ENCODE results near the gene SCEL. TPM values are rescaled to one million over a fixed set of nuclear protein-coding genes. Genes with fewer than 3 reads are reported as not detected.

SCEL gene
- total and polyA plus RNA-seq, 2 experiments from 2014 or later = not detected

DNA sequence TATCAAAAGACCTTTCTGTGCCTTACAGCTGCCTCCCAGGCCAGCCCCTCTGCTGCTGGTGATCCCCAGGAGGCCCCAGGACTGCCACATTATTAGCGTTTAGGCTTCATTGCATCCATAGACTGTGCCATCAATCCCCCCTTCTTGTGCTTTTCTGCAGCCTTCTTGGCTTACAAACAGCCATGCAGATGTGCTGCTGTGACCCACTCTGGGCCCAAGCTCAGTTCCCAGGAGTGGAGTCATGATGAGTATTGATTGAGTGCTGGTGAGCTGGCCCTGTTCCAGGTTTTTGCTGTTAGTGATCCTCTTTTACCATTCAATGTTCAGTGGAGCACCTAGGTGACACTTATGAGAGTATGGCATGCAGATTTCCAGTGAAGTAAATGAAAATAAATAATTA is 102.1 kb downstream of the SCEL start:
- Histone ChIP-seq H3K27me3 (ENCODE audit: insufficient read depth) (no peaks in the 10 kb centered on the region), H3K4me2 (no peak overlapping the region), H4K20me1 (replicated peaks; ENCODE audit: insufficient read depth) (no peaks in the 10 kb centered on the region), H3K79me2 (replicated peaks; ENCODE audit: insufficient read depth) (no peaks in the 10 kb centered on the region), H3K27ac (ENCODE audit: low read depth) (no peak overlapping the region), H2AFZ (no peak overlapping the region), H3K4me3 (no peak overlapping the region), H3F3A (replicated peaks; ENCODE audit: low read depth) (no peaks in the 10 kb centered on the region), H3K9me2 (ENCODE audit: insufficient read depth) (no peaks in the 10 kb centered on the region), H3K4me1 (ENCODE audit: insufficient read depth) (no peaks in the 10 kb centered on the region), H3K36me3 (ENCODE audit: insufficient read depth) (no peaks in the 10 kb centered on the region)
- no peaks in the 10 kb centered on the region for H3K4me1 Mint-ChIP-seq
- no peak overlapping the region for H3K27ac Mint-ChIP-seq
- H3K36me3 Mint-ChIP-seq (ENCODE audit: low read depth) = no peaks in the 10 kb centered on the region
- H3K9me3 Mint-ChIP-seq = no peaks in the 10 kb centered on the region
- no peak overlapping the region for H3K4me3 Mint-ChIP-seq
- ATAC-seq (no peak), DNase-seq (ENCODE audit: low spot score) (no peak)
- no peaks in the 10 kb centered on the region for H3K27me3 Mint-ChIP-seq (ENCODE audit: insufficient read depth, low read depth, poor library complexity)
- TF ChIP-seq JUNB (IDR thresholded peaks at IDR 0.05; ENCODE audit: unreplicated experiment) (no peak), STAT1 (IDR thresholded peaks at IDR 0.05; ENCODE audit: unreplicated experiment) (no peak), EZH2phosphoT487 (IDR thresholded peaks at IDR 0.05; ENCODE audit: unreplicated experiment) (no peak)

DNA sequence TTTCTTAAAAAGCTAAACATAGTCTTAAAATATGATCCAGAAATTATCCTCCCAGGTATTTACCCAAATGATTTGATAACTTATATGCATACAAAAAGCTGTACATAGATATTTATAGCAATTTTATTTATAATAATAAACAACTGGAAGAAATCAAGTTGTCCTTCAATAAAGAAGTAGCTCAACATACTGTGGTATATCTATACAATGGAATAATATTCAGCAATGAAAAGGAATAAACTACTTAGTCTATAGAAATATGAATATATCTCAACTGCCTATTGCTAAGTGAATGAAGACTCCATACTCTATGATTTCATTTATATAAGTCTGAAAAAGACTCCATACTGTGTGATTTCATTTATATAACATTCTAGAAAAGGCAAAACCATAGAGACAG is 114.9 kb downstream of the SCEL start:
- Histone ChIP-seq H3K4me2 (no peak overlapping the region), H3K36me3 (ENCODE audit: insufficient read depth) (no peaks in the 10 kb centered on the region), H3K79me2 (replicated peaks; ENCODE audit: insufficient read depth) (no peaks in the 10 kb centered on the region), H3K4me1 (ENCODE audit: insufficient read depth) (no peaks in the 10 kb centered on the region), H3K27me3 (ENCODE audit: insufficient read depth) (no peaks in the 10 kb centered on the region), H3K27ac (ENCODE audit: low read depth) (no peak overlapping the region), H2AFZ (no peak overlapping the region), H3K9me2 (ENCODE audit: insufficient read depth) (no peaks in the 10 kb centered on the region), H3K4me3 (no peak overlapping the region), H4K20me1 (replicated peaks; ENCODE audit: insufficient read depth) (no peaks in the 10 kb centered on the region; the same call in 1 of the 2 replicates), H3F3A (replicated peaks; ENCODE audit: low read depth) (no peaks in the 10 kb centered on the region)
- Mint-ChIP-seq H3K27ac (no peak overlapping the region), H3K4me3 (no peak overlapping the region), H3K27me3 (ENCODE audit: insufficient read depth, low read depth, poor library complexity) (no peaks in the 10 kb centered on the region), H3K4me1 (no peaks in the 10 kb centered on the region), H3K9me3 (peaks cover 13% of the 10 kb centered on the region; the same call in 2 of the 3 replicates), H3K36me3 (ENCODE audit: low read depth) (peaks cover 5% of the 10 kb centered on the region)
- DNase-seq (ENCODE audit: low spot score) (no peak), ATAC-seq (no peak)
- TF ChIP-seq, protein P1, sequence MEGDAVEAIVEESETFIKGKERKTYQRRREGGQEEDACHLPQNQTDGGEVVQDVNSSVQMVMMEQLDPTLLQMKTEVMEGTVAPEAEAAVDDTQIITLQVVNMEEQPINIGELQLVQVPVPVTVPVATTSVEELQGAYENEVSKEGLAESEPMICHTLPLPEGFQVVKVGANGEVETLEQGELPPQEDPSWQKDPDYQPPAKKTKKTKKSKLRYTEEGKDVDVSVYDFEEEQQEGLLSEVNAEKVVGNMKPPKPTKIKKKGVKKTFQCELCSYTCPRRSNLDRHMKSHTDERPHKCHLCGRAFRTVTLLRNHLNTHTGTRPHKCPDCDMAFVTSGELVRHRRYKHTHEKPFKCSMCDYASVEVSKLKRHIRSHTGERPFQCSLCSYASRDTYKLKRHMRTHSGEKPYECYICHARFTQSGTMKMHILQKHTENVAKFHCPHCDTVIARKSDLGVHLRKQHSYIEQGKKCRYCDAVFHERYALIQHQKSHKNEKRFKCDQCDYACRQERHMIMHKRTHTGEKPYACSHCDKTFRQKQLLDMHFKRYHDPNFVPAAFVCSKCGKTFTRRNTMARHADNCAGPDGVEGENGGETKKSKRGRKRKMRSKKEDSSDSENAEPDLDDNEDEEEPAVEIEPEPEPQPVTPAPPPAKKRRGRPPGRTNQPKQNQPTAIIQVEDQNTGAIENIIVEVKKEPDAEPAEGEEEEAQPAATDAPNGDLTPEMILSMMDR (conservative IDR thresholded peaks at IDR 0.05; ENCODE audit: low read depth in 2 of 2) = no peak
- TF ChIP-seq ZNF331 (CRISPR knock-in tag; IDR thresholded peaks at IDR 0.05; ENCODE audit: low read depth) = no peak
- no peak for TF ChIP-seq STAT1 (IDR thresholded peaks at IDR 0.05; ENCODE audit: unreplicated experiment)
- no peak for TF ChIP-seq JUNB (IDR thresholded peaks at IDR 0.05; ENCODE audit: unreplicated experiment)
- TF ChIP-seq NANOG (IDR thresholded peaks at IDR 0.05; ENCODE audit: borderline replicate concordance) = no peak
- TF ChIP-seq, protein P2, sequence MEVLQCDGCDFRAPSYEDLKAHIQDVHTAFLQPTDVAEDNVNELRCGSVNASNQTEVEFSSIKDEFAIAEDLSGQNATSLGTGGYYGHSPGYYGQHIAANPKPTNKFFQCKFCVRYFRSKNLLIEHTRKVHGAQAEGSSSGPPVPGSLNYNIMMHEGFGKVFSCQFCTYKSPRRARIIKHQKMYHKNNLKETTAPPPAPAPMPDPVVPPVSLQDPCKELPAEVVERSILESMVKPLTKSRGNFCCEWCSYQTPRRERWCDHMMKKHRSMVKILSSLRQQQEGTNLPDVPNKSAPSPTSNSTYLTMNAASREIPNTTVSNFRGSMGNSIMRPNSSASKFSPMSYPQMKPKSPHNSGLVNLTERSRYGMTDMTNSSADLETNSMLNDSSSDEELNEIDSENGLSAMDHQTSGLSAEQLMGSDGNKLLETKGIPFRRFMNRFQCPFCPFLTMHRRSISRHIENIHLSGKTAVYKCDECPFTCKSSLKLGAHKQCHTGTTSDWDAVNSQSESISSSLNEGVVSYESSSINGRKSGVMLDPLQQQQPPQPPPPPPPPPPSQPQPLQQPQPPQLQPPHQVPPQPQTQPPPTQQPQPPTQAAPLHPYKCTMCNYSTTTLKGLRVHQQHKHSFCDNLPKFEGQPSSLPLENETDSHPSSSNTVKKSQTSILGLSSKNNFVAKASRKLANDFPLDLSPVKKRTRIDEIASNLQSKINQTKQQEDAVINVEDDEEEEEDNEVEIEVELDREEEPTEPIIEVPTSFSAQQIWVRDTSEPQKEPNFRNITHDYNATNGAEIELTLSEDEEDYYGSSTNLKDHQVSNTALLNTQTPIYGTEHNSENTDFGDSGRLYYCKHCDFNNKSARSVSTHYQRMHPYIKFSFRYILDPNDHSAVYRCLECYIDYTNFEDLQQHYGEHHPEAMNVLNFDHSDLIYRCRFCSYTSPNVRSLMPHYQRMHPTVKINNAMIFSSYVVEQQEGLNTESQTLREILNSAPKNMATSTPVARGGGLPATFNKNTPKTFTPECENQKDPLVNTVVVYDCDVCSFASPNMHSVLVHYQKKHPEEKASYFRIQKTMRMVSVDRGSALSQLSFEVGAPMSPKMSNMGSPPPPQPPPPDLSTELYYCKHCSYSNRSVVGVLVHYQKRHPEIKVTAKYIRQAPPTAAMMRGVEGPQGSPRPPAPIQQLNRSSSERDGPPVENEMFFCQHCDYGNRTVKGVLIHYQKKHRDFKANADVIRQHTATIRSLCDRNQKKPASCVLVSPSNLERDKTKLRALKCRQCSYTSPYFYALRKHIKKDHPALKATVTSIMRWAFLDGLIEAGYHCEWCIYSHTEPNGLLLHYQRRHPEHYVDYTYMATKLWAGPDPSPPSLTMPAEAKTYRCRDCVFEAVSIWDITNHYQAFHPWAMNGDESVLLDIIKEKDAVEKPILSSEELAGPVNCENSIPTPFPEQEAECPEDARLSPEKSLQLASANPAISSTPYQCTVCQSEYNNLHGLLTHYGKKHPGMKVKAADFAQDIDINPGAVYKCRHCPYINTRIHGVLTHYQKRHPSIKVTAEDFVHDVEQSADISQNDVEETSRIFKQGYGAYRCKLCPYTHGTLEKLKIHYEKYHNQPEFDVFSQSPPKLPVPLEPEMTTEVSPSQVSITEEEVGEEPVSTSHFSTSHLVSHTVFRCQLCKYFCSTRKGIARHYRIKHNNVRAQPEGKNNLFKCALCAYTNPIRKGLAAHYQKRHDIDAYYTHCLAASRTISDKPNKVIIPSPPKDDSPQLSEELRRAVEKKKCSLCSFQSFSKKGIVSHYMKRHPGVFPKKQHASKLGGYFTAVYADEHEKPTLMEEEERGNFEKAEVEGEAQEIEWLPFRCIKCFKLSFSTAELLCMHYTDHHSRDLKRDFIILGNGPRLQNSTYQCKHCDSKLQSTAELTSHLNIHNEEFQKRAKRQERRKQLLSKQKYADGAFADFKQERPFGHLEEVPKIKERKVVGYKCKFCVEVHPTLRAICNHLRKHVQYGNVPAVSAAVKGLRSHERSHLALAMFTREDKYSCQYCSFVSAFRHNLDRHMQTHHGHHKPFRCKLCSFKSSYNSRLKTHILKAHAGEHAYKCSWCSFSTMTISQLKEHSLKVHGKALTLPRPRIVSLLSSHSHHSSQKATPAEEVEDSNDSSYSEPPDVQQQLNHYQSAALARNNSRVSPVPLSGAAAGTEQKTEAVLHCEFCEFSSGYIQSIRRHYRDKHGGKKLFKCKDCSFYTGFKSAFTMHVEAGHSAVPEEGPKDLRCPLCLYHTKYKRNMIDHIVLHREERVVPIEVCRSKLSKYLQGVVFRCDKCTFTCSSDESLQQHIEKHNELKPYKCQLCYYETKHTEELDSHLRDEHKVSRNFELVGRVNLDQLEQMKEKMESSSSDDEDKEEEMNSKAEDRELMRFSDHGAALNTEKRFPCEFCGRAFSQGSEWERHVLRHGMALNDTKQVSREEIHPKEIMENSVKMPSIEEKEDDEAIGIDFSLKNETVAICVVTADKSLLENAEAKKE (CRISPR knock-in tag; IDR thresholded peaks at IDR 0.05) = no peak
- no peak for TF ChIP-seq CREB1 (CRISPR knock-in tag; IDR thresholded peaks at IDR 0.05; ENCODE audit: low read depth)
- TF ChIP-seq EZH2 (IDR thresholded peaks at IDR 0.05; ENCODE audit: low read depth, unreplicated experiment) = no peak
- no peak for TF ChIP-seq EZH2phosphoT487 (IDR thresholded peaks at IDR 0.05; ENCODE audit: unreplicated experiment)
- no peak for TF ChIP-seq ZNF114 (CRISPR knock-in tag; IDR thresholded peaks at IDR 0.05)
- TF ChIP-seq, protein P3, sequence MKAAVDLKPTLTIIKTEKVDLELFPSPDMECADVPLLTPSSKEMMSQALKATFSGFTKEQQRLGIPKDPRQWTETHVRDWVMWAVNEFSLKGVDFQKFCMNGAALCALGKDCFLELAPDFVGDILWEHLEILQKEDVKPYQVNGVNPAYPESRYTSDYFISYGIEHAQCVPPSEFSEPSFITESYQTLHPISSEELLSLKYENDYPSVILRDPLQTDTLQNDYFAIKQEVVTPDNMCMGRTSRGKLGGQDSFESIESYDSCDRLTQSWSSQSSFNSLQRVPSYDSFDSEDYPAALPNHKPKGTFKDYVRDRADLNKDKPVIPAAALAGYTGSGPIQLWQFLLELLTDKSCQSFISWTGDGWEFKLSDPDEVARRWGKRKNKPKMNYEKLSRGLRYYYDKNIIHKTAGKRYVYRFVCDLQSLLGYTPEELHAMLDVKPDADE (IDR thresholded peaks at IDR 0.05) = no peak
